Measurements from ENCODE around the gene SFI1.

Gene SFI1

DNA sequence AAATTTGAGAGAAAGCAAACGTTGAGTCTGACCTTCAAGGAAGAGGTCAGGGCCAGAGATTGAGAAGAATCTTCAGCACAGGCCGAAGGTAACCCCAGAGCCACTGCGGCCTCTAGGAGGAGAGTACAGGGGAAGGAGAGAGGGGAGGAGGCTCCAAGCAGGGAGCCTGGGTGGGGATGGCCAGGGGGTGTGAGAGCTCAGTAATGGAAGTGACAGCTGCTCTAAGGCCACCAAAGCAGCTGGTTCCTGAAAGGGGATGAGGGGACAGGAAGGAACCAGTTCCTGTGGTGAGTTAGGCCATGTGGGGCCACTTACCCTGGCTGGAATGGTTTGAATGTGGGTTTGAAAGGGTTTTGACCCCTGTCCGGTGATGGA is 119.6 kb downstream of the SFI1 start:
- DNase-seq (ENCODE audit: extremely low read depth, low read depth), result no peak
- TF ChIP-seq, protein P1, sequence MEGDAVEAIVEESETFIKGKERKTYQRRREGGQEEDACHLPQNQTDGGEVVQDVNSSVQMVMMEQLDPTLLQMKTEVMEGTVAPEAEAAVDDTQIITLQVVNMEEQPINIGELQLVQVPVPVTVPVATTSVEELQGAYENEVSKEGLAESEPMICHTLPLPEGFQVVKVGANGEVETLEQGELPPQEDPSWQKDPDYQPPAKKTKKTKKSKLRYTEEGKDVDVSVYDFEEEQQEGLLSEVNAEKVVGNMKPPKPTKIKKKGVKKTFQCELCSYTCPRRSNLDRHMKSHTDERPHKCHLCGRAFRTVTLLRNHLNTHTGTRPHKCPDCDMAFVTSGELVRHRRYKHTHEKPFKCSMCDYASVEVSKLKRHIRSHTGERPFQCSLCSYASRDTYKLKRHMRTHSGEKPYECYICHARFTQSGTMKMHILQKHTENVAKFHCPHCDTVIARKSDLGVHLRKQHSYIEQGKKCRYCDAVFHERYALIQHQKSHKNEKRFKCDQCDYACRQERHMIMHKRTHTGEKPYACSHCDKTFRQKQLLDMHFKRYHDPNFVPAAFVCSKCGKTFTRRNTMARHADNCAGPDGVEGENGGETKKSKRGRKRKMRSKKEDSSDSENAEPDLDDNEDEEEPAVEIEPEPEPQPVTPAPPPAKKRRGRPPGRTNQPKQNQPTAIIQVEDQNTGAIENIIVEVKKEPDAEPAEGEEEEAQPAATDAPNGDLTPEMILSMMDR (IDR thresholded peaks at IDR 0.05; ENCODE audit: low read depth, low read length), result no peak

GRCh38 chr22:31616315-31616980 is 120.1 kb downstream of the SFI1 start:
- DNase-seq (ENCODE audit: extremely low read depth, low read depth), result no peak
- TF ChIP-seq, protein P1 (IDR thresholded peaks at IDR 0.05; ENCODE audit: low read depth, low read length), result no peak

DNA sequence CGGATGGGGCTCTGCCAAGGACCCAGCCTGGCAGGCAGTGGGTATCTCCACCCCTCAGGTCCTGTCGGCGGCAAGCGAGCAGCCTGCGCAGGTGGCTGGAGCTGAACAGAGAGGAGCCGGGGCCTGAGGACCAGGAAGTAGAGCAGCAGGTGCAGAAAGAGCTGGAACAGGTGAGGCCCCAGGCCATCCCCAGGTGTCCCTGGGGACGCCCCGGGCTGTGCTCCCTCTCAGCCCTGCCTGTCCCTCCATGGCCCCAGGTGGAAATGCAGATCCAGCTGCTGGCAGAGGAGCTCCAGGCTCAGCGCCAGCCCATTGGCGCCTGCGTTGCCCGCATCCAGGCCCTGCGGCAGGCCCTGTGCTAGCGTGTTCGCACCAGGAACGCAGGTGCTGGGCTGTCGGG is 121.7 kb downstream of the SFI1 start:
- TF ChIP-seq, protein P1 (IDR thresholded peaks at IDR 0.05; ENCODE audit: low read depth, low read length), result no peak
- DNase-seq (ENCODE audit: extremely low read depth, low read depth), result no peak

DNA sequence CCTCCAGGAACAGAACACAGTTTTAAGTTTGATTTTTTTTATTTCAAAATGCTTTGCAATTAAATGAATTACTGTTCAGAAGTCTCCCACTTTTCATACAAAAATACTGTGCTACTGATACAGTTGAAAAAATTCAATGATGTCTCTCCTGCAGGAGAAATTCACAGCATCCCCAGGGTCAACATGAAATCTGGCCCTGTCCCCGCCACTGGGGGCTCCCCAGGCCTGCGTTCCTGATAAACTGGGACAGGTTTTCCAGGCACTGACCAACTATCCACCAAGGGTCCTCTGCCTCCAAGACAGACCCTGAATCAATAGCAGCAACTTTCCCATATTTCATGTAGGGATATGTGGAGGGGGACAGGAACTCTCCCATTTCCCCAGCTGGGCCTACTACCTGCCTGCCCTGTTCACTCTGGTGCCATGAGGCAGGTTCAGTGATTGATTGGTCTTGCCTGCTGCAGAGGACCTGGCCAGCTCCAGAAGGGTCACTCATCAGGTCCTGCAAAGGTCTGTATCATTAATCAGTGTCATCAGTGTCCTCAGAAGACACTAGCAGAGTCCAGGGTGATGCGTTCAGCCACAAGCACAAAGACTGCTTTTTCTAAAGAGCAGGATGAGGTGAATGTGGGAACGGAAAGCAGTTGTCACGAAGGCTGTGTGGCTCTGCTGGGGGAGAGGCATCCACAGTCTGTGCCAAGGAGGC is 122.3 kb downstream of the SFI1 start:
- TF ChIP-seq, protein P1 (IDR thresholded peaks at IDR 0.05; ENCODE audit: low read depth, low read length), result no peak
- DNase-seq (ENCODE audit: extremely low read depth, low read depth), result no peak

GRCh38 chr22:31619611-31620300 is 123.4 kb downstream of the SFI1 start:
- DNase-seq (ENCODE audit: extremely low read depth, low read depth), result no peak
- TF ChIP-seq, protein P1 (IDR thresholded peaks at IDR 0.05; ENCODE audit: low read depth, low read length), result no peak

- DNase-seq (ENCODE audit: extremely low read depth, low read depth), result no peak
- TF ChIP-seq, protein P1 (IDR thresholded peaks at IDR 0.05; ENCODE audit: low read depth, low read length), result no peak
Observed at GRCh38 chr22:31620756-31621480, 124.6 kb downstream of the SFI1 start.
